HG03175 (cell line): ENCODE data around the gene INHBC.
A peak's percentile ranks its signal among the peaks of the same experiment; 100 is the strongest.

Source experiments
- ATAC-seq: cut with Tn5 transposase; IDR thresholded peaks from one replicate; pipeline ENCODE4 v1.9.1; 2021; ENCODE audit warnings: mild to moderate bottlenecking, moderate library complexity; ENCODE audit not compliant: unreplicated experiment

INHBC gene

GRCh38 chr12:57465747-57466505 lies 31.3 kb downstream of the INHBC start:
- no peak for ATAC-seq

DNA sequence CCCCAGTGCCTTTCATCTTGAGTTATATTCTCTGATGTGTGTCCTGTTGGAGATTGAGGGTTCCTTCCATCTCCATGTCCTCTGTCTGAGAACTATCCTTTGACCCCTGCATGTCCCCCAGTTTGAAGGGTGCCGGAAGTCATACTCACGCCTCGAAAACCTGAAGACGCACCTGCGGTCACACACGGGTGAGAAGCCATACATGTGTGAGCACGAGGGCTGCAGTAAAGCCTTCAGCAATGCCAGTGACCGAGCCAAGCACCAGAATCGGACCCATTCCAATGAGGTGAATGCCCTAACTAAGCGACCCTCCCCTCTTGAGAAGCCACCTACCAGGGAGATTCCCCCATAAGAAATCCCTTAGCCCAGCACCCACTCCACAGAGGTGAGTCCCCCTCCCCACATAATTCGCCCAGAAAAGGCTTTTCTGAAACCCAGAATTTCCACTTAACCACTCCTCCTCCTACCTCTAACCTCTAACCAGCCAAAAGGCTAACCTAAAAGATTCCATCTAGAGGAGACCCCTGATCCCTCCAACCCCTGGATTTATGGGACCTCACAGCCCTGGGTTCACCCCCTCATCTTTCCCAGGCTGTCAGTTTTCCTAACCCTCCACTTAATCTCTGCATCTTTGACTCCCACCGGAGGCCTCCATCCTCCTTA lies 32.8 kb downstream of the INHBC start:
- ATAC-seq = no peak

DNA sequence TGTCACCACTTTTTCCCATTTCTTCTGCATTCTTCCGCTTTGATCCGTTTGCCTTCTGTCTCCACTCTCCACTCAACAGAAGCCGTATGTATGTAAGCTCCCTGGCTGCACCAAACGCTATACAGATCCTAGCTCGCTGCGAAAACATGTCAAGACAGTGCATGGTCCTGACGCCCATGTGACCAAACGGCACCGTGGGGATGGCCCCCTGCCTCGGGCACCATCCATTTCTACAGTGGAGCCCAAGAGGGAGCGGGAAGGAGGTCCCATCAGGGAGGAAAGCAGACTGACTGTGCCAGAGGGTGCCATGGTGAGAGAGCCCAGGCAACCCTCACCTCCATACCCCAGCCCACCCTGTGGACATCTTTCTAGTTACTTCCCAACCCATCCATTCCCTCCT lies 33.3 kb downstream of the INHBC start:
- no peak for ATAC-seq

GRCh38 chr12:57469296-57470164 lies 34.9 kb downstream of the INHBC start:
- no peak for ATAC-seq

DNA sequence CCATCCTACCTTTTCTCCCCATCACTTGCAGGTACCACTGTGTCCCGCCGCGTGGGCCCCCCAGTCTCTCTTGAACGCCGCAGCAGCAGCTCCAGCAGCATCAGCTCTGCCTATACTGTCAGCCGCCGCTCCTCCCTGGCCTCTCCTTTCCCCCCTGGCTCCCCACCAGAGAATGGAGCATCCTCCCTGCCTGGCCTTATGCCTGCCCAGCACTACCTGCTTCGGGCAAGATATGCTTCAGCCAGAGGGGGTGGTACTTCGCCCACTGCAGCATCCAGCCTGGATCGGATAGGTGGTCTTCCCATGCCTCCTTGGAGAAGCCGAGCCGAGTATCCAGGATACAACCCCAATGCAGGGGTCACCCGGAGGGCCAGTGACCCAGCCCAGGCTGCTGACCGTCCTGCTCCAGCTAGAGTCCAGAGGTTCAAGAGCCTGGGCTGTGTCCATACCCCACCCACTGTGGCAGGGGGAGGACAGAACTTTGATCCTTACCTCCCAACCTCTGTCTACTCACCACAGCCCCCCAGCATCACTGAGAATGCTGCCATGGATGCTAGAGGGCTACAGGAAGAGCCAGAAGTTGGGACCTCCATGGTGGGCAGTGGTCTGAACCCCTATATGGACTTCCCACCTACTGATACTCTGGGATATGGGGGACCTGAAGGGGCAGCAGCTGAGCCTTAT lies 35.8 kb downstream of the INHBC start:
- no peak for ATAC-seq

GRCh38 chr12:57470970-57471656 lies 36.5 kb downstream of the INHBC start:
- ATAC-seq = no peak

GRCh38 chr12:57471661-57472060 lies 37.1 kb downstream of the INHBC start:
- ATAC-seq = no peak

GRCh38 chr12:57472391-57472790 lies 37.8 kb downstream of the INHBC start:
- ATAC-seq = no peak

GRCh38 chr12:57473392-57473791 lies 38.8 kb downstream of the INHBC start:
- no peak for ATAC-seq

DNA sequence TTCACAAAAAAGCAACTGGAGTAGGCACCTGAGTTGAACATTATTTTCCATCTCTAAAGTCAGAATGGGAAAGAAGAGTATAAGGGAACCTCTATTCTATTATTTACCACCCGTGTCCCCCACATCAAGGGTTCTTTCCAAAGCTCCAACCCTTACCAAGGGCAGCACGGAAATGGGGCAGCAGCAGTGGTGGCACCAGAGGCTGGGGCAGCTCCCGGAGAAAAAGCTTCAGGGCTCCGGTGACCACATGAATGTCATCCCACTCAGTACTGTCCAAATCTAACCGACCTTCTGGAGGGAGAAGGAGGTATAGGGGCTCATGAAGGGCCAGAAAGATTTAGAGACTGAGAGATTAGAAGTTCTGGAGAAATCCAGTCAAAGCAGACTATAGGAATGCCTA lies 39.3 kb downstream of the INHBC start:
- no peak for ATAC-seq

DNA sequence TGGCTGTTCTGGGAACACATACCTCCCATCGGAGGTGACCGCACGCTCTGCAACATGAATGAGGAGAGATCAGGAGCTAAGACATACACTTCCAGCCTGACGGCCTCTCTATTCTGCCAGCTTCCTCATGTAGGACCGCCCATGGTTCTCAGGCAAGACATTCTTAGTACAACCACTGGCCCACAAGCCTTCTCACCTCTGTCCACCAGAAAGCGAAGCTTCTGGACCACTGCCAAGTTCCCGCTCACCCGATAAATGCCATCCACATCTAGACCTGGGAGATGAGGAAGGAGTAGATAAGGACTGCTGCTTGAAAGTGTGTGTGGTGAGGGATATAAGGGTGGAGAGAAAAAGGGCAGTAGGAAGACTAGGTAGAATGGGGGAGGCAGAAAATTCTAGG lies 39.8 kb downstream of the INHBC start:
- ATAC-seq = no peak

DNA sequence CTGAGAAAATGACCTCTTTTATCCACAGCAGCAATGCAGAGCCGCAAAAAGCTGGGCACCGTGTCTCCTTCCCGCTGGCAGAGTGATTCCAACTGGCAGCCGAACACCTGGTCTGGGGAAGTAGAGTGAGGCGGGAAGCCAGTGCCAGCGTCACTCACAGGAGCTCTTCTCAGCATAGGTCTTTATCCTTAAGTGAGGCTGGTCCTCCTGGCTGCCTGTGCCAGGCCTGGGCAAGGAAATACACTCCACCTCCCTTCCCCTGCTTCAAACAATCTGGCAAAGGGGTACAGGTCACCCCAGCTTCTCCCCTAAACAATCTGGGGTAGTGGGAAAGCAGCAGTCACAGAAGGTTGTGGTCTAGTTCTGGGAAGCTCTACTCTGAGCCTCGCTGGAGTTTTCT lies 40.3 kb downstream of the INHBC start:
- ATAC-seq = no peak

DNA sequence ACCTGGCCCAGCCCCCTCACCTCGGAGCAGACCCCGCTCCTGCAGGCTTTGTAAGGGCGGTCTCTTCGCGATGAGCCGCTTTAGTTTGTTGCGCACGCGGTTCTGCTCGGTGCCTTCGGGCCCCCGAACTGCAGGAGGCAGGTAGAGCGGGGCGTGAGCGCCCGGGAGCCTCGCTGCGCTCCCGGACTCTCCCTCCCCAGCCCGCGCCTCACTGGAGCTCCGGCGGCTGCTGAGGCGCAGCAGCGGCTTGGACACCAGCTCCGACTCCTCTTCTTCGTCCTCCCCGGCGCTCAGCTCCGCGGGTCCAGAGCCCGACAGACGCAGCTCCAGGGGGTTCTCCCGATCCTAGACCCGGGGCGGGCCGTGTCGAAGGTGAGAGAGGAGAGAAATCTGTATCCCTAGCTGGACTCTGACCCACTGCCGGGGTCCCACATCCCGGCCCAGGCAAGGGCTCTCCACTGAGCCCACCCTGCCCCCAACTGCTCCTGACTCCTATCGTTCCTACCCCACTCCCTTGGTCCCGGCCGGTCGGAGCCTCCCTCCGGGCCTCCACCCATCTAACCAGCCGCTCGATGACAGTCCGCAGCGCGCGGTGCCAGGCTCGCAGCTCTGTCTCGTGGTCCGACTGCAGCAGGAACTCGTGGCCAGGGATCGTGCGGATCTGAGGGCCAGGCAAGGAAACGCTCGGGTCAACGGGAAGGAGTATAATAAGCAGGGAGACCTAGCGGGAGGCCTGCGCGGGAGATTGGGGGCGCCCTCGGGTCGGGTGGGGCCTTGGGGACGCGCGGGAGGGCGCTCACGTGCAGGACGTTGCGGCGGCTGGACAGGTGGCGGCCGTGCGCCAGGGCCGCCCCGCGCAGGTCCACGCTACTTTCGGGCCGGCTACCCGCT lies 40.9 kb downstream of the INHBC start:
- no peak for ATAC-seq

GRCh38 chr12:57476162-57476992 lies 41.8 kb downstream of the INHBC start:
- peak; percentile 42 for ATAC-seq

DNA sequence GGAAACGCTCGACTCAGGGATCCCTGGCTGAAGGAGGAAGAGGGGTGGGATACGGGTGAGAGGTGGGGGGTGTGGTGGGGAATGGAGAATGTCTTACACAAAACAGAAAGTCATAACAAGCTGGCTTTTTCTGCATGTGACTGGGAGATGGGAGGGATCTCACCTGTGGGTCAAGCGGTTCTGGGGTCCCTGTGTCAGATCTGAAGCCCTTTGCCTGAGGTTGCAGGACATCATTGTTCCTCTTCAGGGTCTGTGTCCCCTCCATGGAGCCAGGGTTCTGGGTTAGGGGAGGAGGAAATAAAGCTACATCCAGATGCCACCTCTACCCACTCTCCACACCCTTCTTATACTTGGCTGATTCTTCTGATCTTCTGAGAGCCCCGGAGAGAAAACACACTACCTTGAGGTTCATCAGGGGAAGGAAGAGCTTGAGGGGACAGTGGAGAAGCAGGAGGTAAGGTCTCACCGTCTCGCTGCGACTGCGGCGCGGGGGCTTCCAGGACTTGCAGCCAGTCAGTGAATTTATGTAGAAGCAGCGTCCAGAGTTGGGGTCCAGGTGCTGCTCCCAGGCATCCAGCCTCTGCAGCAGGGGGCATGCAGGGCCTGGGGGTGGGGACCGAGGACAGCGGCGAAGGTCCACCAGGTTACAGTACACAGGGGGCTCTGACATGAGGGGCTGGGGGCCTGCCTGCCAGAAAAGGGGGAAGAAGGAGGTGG lies 42.6 kb downstream of the INHBC start:
- ATAC-seq = no peak

DNA sequence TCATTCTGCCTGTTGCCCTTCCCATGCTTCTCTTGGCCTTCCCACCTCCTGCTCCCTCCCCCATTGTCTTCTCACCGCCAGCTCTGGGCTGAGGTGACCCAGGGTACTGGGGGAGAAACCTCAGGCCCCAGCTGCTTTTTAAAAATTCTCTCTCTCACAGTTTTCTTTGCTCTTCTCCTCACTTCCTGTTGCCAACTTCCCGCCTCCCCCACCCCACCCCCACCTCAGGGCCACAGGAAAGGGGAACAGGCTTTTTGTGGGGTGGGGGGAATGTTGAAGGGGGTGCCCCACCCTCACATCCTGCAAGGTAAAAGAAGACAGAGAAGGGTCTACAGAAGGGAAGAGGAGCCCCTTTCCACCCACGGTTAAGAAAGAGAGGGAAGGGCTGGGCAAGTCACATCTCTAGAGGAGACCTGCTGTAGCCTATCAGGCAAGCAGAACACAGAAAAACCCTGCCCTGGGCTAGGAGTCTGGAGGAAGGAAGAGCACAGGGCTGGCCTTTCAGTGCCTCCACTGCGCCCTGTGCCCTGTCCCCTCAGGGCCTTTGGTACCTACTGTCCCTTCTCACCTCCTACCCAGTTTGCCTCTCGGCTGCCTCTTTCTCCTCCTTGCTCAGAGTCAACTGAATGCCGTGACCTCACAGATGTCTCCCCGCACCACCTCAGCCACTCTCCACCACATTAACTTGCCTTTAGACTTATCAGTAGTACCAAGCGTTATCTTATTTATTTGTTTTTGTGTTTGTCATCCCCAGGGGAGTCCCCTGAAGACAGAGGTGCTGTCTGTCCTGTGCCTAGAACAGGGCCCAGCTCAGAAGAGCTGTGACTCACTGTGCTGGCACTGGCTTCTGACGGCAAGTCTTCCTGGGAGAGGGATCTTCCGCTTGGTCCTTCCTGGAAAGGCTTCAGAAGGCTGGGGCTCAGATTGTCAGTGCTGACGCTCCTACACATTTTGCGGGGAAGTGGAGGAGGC lies 43.4 kb downstream of the INHBC start:
- ATAC-seq = peak; percentile 43

GRCh38 chr12:57479043-57479375 lies 44.4 kb downstream of the INHBC start:
- ATAC-seq = no peak
